Gastrocnemius medialis (tissue), 4 donors: ENCODE measurements around the gene TARP.

ENCODE experiments used
- ATAC-seq, 2 donors: fragments of 150-250 bp; one replicate each; pipeline ENCODE4 v1.9.1; 2016
- DNase-seq, 2 donors: peaks; one replicate each; pipeline ENCODE4 v3.0.0-alpha.2; 2019
- H3K27ac ChIP-seq, 4 donors: fragments of 200-600 bp; sonication (generic); 1 replicate in 1 of 4; 2 replicates in 3 of 4; pipeline ENCODE4 v1.5.1; 2016 to 2018; ENCODE audit warnings: mild to moderate bottlenecking in 2 of 4, moderate library complexity in 1 of 4
- H3K27me3 ChIP-seq, 3 donors: fragments of 200-600 bp; sonication (generic) in 2 of 3; 1 replicate in 1 of 3; 2 replicates in 2 of 3; pipeline versions ENCODE4 v1.5.1 to v1.6.0; 2016 to 2019; ENCODE audit warnings: mild to moderate bottlenecking in 1 of 3, moderate library complexity in 1 of 3
- H3K36me3 ChIP-seq, 2 donors: fragments of 200-600 bp; sonication (generic) in 1 of 2; one replicate each; pipeline ENCODE4 v1.5.1; 2017 to 2018
- H3K4me1 ChIP-seq, 2 donors: fragments of 200-600 bp; sonication (generic) in 1 of 2; one replicate each; pipeline ENCODE4 v1.5.1; 2016 to 2017; ENCODE audit warnings: mild to moderate bottlenecking in 2 of 2
- H3K4me3 ChIP-seq, 4 donors: fragments of 200-600 bp; sonication (generic) in 3 of 4; 1 replicate in 1 of 4; 2 replicates in 3 of 4; pipeline ENCODE4 v1.5.1; 2016 to 2019; ENCODE audit warnings: mild to moderate bottlenecking in 2 of 4
- H3K9me3 ChIP-seq, 3 donors: fragments of 200-600 bp; sonication (generic) in 2 of 3; 1 replicate in 1 of 3; 2 replicates in 2 of 3; pipeline ENCODE4 v1.5.1; 2016 to 2019
- POLR2A ChIP-seq, 2 donors: fragments of 450-650 bp; IDR thresholded peaks; one replicate each; pipeline ENCODE4 v1.6.1; 2017; ENCODE audit warnings: antibody characterized with exemption in 2 of 2, mild to moderate bottlenecking in 2 of 2, moderate library complexity in 2 of 2
- in situ Hi-C, 4 donors: fragments of 200-750 bp; cut with MboI; loops; one replicate each; pipeline versions ENCODE4 v1.15.0 to v1.8.0; 2017; ENCODE audit warnings: low sequenced_read_pairs in 4 of 4
- intact Hi-C: fragments of 100-400 bp; cut with DNase I; formaldehyde crosslinking; loops from one replicate; pipeline ENCODE4 v1.15.1; 2023; ENCODE audit warnings: low total_unique reads
- TF ChIP-seq, protein P1 (sequence below), 5 experiments: fragments of 450-650 bp in 3 of 5; fragments of 200-600 bp in 2 of 5; sonication (generic) in 2 of 5; IDR thresholded peaks in 4 of 5; conservative IDR thresholded peaks in 1 of 5; 1 replicate in 4 of 5; 2 replicates in 1 of 5; pipeline ENCODE4 v1.5.1; 2016 to 2019; ENCODE audit warnings: antibody characterized with exemption in 5 of 5, mild to moderate bottlenecking in 3 of 5, moderate library complexity in 3 of 5

Gene TARP

GRCh38 chr7:38310591-38311101, 37.2 kb upstream of the TARP start:
- Histone ChIP-seq H3K4me1 (peaks cover 0 to 17% of the 10 kb centered on the region in 2 donors), H3K4me3 (peak overlapping the region; percentile 46 to 58 (median 50)), H3K27me3 (peaks cover 0 to 3% (median 0%) of the 10 kb centered on the region in 3 donors), H3K9me3 (no peaks in the 10 kb centered on the region), H3K27ac (peak overlapping the region in 2 of 4 donors; percentile 5 to 46), H3K36me3 (no peaks in the 10 kb centered on the region)
- DNase-seq (peak in 1 of 2 donors; percentile 31), ATAC-seq (peak in 1 of 2 donors; percentile 48)
- in situ Hi-C loops = no loop called here
- TF ChIP-seq, protein P1, sequence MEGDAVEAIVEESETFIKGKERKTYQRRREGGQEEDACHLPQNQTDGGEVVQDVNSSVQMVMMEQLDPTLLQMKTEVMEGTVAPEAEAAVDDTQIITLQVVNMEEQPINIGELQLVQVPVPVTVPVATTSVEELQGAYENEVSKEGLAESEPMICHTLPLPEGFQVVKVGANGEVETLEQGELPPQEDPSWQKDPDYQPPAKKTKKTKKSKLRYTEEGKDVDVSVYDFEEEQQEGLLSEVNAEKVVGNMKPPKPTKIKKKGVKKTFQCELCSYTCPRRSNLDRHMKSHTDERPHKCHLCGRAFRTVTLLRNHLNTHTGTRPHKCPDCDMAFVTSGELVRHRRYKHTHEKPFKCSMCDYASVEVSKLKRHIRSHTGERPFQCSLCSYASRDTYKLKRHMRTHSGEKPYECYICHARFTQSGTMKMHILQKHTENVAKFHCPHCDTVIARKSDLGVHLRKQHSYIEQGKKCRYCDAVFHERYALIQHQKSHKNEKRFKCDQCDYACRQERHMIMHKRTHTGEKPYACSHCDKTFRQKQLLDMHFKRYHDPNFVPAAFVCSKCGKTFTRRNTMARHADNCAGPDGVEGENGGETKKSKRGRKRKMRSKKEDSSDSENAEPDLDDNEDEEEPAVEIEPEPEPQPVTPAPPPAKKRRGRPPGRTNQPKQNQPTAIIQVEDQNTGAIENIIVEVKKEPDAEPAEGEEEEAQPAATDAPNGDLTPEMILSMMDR (IDR thresholded peaks at IDR 0.05 in 4 of 5, conservative IDR thresholded peaks at IDR 0.05 in 1 of 5) = no peak
- no peak for TF ChIP-seq POLR2A (IDR thresholded peaks at IDR 0.05)
- intact Hi-C loops = no loop called here

DNA sequence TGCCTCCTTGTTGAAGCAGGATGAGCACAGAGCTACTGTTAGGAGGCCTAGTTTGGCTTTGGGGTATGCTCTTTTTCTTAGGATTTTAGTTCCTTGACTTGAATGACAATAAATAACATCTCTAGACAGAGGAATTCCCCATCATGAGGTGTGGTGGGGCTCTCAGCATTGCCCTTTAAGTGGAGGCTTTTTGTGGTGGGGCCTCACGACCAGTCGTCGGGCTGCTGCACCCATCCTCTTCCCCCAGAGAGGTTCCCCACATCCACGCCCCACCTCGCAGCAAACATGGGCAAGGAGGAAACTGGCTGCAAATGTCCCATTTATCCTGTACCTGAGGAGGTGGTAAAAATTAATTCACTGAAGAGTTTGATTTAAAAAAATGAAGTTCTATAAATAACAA, 36.1 kb upstream of the TARP start:
- no peak overlapping the region for H3K27ac ChIP-seq
- in situ Hi-C loops = no loop called here
- H3K9me3 ChIP-seq = no peaks in the 10 kb centered on the region
- no peak overlapping the region for H3K4me3 ChIP-seq
- TF ChIP-seq POLR2A (IDR thresholded peaks at IDR 0.05) = no peak
- TF ChIP-seq, protein P1 (IDR thresholded peaks at IDR 0.05 in 4 of 5, conservative IDR thresholded peaks at IDR 0.05 in 1 of 5) = no peak
- ATAC-seq = no peak
- peaks cover 0 to 3% (median 0%) of the 10 kb centered on the region in 3 donors for H3K27me3 ChIP-seq
- peaks cover 0 to 17% of the 10 kb centered on the region in 2 donors for H3K4me1 ChIP-seq
- no peaks in the 10 kb centered on the region for H3K36me3 ChIP-seq
- DNase-seq = no peak
- intact Hi-C loops = no loop called here

GRCh38 chr7:38308140-38308539, 34.7 kb upstream of the TARP start:
- DNase-seq = no peak
- H3K9me3 ChIP-seq = no peaks in the 10 kb centered on the region
- TF ChIP-seq, protein P1 (IDR thresholded peaks at IDR 0.05 in 4 of 5, conservative IDR thresholded peaks at IDR 0.05 in 1 of 5) = no peak
- no peak for TF ChIP-seq POLR2A (IDR thresholded peaks at IDR 0.05)
- ATAC-seq = no peak
- H3K4me3 ChIP-seq = no peak overlapping the region
- no peaks in the 10 kb centered on the region for H3K36me3 ChIP-seq
- H3K27ac ChIP-seq = no peak overlapping the region
- H3K27me3 ChIP-seq = peaks cover 0 to 3% (median 0%) of the 10 kb centered on the region in 3 donors
- H3K4me1 ChIP-seq = peaks cover 0 to 15% of the 10 kb centered on the region in 2 donors
- intact Hi-C loops (no loop called here), in situ Hi-C loops (no loop called here)

DNA sequence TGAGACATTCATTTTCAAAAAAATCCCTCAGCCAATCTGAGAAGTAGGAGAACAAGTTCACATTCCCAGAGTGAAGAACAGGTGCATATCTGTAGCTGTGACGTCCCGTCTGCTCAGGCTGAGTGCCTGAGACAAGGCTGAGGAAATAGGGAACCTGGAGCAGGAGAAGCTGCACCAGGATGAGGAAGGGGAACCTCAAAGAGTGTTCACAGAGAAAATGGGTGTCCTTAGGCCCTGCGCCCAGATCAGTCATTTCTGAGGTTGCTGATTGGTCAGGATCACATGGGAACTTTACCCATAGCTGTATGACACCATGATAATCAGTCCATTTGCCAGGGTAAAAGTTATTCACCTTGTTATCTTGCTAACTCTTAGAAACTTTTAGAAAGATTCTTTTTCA, 34.2 kb upstream of the TARP start:
- intact Hi-C loops = no loop called here

More for the DNA sequence above, 34.2 kb upstream of the TARP start:
- DNase-seq (no peak), ATAC-seq (no peak)
- in situ Hi-C loops = no loop called here
- Histone ChIP-seq H3K27ac (no peak overlapping the region), H3K4me1 (peaks cover 0 to 10% of the 10 kb centered on the region in 2 donors), H3K27me3 (peaks cover 0 to 3% (median 0%) of the 10 kb centered on the region in 3 donors), H3K9me3 (no peaks in the 10 kb centered on the region), H3K36me3 (no peaks in the 10 kb centered on the region), H3K4me3 (no peak overlapping the region)
- no peak for TF ChIP-seq POLR2A (IDR thresholded peaks at IDR 0.05)
- TF ChIP-seq, protein P1 (IDR thresholded peaks at IDR 0.05 in 4 of 5, conservative IDR thresholded peaks at IDR 0.05 in 1 of 5) = no peak
